NCI-H345 treated with DMSO at 0.1 percent for 48 hours (cell line): Measurements from ENCODE around the gene ESRP2.

Source experiments
- DNase-seq: peaks from one replicate; lab custom pipeline; 2025; ENCODE audit not compliant: unreplicated experiment; lab: John Stamatoyannopoulos, UW

The ESRP2 gene

DNA sequence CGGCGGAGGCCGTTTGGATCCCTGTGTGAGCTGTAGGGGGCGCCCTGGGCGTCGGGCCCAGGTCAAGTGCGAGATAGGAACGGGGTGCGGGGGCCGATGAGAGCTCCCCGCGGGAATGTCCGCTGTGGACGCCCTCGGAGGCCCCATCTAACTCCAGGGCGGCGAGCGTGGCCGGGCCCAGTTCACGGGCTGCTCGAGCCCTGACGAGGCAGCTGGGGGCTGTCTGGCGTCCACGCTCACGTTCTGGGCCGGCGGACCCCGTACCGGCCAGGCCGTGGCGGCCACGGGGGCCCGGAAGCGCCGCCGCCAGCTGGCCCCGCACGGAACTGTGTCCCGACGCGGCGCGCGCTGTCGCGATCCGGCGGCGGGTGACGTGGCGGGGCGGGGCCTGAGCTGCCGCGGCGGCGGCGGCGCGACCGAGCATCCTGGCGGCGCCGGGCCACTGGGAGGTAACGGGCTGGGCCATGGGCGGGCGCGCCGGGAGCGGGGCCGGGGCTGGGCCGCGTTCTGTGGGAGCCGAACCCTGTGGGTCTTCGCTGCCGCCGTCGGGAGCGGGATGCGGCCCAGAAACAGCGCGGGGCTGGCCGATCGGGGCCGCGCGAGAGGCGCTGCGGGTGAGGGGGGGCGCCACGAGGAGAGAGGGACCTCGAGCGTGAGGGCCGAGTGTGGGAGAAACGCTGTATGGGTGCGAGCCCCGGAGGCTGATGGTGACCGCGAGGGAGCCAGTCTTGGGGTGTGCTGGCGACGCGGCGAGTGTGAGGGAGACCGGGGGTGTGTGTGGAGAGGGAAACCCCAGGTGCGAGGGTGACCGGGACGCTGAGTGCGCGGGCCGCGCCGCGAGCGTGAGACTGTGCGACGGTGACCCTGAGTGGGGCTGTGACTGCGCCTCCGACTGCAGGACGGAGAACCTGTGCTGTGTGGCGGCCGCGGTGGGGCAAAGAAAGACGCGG is 28.5 kb upstream of the ESRP2 start, which contains the start of gene SLC7A6:
TSS of gene SLC7A6 (plus strand) at position 399 of the 950 bp plus-strand sequence. CDS start 10,201 bp downstream, outside the sequence.
- DNase-seq = no peak

DNA sequence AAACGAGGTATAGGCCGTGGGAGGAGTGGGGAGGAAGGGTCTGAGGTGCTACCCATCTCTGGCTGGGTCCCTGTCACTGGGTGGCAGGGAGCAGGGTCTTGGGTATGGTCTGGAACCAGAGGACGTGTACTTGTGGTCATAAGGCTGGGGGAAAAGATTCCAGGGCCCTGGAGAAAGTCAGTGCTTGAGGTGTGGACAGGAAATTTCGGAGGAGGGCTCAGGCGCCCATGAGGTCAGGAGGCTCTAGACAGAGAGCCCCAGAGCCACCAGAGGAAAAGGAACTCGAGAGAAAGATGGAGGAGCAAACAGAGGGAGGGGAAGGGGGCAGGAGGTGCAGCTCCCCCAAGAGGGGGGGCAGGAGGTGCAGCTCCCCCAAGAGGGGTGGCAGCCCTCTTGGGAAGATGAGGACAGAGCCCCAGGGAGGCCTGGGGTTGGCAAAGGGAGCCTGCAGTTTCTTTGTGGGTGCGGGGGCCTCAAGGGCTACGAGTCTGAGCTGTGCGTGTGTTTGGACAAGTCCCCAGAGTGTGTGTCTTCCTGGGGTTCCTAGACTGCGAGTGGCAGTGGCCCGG is 27.7 kb upstream of the ESRP2 start:
- no peak for DNase-seq

DNA sequence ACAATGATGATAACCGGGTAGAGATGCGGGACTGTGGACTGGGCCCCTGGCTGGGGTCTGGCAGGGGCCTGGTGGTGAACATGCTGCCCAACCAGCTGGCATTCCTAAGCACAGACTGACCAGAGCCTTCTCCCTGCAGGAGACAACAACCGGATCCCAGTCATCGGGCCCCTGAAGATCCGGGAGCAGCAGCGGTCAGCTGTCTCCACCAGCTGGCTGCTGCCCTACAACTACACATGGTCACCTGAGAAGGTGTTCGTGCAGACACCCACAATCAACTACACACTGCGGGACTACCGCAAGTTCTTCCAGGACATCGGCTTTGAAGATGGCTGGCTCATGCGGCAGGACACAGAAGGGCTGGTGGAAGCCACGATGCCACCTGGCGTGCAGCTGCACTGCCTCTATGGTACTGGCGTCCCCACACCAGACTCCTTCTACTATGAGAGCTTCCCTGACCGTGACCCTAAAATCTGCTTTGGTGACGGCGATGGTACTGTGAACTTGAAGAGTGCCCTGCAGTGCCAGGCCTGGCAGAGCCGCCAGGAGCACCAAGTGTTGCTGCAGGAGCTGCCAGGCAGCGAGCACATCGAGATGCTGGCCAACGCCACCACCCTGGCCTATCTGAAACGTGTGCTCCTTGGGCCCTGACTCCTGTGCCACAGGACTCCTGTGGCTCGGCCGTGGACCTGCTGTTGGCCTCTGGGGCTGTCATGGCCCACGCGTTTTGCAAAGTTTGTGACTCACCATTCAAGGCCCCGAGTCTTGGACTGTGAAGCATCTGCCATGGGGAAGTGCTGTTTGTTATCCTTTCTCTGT is 23.3 kb upstream of the ESRP2 start:
- no peak for DNase-seq

DNA sequence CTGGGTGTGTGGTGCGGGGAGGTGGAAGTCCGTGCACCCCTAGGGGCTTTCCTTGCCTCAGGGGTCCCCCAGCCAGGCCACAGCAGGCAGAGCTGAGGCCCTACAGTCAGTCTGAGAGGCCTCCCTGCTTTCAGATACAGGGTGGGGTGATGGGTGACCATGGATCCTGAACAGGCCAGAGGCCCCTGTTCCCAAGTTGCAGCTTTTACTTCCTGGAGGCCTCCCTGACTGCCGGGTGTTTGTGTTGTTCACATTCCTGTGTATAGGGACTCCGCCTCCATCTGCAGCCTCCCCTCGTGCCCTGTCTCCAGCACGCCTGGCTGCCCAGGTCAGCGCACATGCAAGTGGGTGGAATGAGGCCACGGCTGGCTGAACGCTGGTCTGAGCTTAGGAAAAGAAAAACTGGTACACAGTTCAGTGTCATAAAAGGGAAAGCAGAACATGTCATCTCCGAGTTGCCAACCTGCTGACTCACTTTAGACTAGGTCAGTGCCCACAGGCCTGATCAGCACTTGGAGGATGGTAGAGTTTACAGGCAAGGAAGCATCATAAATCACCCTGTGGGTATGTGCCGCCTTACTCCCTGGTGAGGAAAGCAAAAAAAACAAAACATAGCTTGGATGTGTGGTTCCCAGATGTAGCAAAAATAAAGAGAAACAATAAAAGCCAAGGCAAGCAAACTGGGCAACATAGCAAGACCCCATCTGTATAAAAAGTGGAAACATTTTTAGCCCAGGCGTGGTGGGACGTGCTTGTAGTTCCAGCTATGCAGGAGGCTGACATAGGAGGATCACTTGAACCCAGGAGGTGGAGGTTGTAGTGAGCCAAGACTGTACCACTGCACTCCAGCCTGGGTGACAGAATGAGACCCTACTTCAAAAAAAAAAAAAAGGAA is 22.2 kb upstream of the ESRP2 start:
- DNase-seq = no peak

DNA sequence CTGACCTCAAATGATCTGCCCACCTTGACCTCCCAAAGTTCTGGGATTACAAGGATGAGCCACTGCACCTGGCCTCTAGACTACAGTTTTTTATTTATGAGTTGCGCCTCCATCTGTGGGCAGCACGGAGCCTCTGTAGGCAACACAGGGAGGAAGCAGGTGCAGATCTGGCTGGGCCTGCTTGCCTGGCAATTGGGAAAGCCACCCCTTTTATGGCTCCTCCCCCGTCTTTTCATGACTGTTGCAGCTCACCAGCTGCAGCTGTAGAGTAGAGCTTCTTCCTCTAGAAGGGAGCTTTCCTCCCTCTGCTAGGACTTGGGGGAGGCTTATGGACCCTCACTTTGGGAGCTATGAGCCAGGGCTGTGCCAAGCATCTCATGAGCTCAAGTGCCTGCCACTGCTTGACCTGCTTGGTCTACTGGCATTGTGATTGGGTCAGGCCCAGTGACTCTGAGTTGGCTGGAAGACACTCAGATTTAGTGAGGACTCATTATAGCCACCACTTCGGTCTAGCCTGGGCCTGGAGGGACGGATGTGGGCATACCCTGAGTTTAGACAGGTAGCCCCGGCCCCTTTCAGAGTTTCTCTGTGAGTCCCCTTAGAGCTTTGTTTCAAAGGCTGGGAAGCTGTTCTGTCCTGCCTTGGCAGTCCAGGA is 21.5 kb upstream of the ESRP2 start:
- no peak for DNase-seq

DNA sequence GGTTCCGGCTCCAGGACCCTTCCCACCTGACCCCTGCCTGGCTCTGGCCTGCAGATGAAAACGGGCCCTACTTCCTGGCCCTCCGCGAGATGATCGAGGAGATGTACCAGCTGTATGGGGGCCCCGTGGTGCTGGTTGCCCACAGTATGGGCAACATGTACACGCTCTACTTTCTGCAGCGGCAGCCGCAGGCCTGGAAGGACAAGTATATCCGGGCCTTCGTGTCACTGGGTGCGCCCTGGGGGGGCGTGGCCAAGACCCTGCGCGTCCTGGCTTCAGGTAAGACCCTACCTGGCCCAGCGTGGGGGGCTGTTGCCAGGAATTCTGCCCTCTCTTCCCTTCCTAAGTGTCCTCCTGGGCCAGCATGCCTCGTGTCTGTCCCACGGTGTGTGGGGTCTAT is 19.8 kb upstream of the ESRP2 start:
- DNase-seq = no peak

DNA sequence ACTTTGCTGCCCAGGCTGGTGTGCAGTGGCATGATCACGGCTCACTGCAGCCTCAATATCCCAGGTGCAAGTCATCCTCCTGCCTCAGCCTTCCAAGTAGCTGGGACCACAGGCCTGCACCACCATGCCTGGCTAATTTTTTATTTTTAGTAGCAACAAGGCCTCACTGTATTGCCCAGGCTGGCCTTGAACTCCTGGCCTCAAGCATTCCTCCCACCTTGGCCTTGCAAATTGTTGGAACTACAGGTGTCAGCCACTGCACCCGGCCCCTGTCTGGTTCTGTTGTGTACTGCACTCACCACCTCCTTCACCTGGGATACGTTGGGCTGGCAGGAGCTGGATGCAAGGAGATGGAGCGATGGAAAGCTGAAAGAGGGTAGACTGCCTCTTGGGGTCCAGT is 17.8 kb upstream of the ESRP2 start:
- DNase-seq = no peak

DNA sequence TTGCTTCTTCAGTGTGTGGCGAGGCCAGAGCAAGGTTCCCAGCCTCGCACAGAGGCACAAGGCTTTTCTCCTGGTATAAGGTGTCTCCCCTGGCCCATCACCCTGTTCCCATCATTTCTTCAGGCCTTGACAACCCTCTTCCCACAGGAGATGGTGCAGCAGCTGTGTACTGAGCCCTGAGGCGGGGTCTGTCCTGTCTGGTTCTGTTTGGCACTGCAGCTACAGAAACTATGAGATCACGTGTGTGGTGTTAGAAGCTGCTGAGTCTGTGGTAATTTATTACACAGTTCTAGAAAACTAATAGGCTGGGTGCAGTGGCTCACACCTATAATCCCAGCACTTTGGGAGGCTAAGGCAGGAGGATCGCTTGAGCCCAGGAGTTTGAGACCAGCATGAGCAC is 16.5 kb upstream of the ESRP2 start:
- no peak for DNase-seq

DNA sequence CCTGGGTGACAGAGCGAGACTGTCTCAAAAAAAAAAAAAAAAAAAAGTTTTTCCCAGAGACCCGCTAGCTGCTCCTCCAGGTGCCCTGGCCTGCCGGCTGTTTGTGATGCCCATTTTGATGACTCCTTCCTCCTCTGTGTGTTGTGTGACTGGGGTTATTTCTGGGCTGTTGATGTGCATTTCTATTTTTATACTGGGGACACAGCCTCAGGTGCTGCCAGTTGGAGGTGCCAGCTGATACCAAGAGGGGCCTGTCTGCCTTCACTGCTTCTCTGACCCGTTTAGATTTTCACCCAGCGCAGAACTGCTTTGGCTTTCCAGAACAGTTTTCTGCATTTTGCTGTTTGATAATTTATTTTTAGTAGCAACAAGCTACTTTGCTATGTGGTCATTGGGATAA is 15.9 kb upstream of the ESRP2 start:
- DNase-seq = no peak

DNA sequence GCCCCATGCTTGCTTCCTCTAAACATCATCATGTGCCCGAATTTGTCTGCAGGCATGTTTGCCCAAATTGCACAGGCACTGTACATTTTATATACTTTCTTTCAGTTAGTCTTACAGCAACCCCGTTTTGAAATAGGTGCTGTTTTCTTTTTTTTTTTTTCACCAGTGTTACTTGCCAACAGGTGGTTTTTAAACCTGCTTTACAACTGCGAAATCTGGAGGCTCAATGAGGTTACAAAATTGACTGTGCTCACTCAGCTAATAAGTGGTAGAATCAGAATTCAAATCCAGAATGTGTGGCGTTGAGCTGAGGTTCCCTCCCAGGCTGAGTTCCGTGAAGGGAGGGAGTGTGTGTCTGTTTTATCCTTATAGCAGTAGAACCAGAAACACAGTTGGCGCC is 15.0 kb upstream of the ESRP2 start:
- no peak for DNase-seq

DNA sequence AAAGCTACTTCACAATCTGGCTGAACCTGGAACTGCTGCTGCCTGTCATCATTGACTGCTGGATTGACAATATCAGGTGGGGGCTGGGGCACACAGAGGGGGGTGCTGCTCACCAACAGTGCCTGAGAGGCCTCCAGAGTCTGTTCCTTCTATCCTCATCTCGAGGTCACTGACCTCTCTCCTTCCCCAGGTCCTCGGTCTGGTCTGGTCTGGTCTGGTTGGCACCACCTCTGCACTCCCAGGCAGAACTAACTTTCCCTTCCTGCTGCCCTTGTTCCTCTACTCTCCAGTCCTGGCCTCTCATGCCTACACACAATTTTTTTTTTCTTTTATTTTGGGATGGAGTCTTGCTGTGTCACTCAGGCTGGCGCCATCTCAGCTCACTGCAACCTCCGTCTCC is 13.4 kb upstream of the ESRP2 start:
- no peak for DNase-seq

DNA sequence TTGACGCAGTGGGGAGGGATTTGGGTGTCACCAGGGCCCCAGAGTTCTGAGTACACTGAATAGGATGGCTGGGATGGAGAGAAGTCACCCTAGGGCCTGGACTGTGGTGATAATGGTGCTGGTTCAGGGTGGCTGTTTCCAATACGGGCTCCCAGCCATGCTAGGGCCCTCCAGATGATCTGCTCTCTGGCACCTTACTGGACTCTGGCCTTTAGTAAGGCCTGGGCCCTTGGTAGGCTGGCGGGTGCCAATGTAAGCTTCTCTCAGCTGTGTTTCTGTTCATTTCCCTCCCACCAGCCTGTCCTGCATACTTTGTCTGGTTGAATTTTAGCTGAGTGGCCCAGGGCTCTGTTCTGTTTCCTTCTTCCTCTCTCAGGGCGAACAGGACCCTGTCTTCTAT is 12.0 kb upstream of the ESRP2 start:
- DNase-seq = no peak

DNA sequence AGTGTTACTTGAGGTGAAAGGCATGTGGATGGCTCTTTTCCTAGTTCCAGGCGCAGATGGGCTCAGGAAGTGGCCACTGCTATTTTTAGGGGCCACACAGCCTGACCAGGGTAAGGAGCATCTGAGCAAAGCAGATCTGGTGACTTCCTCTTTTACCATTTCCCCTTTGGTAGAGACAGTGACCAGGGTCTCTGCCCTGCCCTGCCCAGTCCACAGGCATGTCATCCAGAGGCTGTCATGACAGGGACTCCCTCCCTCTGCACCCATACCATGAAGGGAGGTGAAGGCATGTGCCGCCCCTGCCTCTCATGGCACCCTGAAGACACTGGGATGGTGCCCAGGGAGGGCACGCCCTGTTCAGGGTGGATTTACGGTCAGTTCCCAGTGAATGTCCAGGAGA is 11.5 kb upstream of the ESRP2 start:
- no peak for DNase-seq

DNA sequence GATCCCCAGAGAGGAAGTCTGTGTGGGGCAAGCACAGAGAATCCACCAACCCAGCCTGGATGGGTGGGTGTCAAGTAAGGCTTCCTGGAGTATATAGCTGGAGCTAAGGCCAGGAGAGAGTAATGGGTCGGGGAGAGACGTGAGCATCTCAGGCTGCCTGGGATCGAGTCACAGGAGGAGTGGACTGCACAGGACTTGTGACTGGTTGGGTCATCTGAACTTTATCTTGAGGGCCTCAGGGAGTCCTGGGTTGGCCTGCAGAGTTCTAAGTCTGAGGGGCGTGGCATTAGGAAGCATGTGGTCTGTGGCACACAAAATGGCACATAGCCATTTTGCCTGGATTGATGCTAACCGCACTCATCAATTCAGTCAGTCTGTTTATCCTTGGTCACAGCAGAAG is 10.7 kb upstream of the ESRP2 start:
- DNase-seq = no peak

DNA sequence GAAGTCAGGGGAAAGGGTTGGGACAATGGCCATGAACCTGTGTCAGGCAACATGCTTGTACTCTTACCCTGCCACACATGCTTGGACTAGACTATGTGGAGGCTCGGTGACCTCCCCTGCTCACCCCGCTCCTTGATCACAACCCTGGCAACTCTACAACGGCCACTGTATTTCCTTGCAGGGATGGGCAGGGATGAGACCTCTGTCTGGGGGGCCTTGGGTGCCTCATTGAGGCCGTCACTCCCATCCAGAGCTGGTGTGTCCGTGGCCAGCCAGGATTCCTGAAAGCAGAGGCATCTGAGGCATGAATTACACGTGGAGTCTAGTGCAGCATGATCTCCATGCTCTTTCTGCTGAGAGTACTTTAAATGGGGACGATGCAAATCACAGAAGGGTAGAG is 10.2 kb upstream of the ESRP2 start:
- DNase-seq = no peak

DNA sequence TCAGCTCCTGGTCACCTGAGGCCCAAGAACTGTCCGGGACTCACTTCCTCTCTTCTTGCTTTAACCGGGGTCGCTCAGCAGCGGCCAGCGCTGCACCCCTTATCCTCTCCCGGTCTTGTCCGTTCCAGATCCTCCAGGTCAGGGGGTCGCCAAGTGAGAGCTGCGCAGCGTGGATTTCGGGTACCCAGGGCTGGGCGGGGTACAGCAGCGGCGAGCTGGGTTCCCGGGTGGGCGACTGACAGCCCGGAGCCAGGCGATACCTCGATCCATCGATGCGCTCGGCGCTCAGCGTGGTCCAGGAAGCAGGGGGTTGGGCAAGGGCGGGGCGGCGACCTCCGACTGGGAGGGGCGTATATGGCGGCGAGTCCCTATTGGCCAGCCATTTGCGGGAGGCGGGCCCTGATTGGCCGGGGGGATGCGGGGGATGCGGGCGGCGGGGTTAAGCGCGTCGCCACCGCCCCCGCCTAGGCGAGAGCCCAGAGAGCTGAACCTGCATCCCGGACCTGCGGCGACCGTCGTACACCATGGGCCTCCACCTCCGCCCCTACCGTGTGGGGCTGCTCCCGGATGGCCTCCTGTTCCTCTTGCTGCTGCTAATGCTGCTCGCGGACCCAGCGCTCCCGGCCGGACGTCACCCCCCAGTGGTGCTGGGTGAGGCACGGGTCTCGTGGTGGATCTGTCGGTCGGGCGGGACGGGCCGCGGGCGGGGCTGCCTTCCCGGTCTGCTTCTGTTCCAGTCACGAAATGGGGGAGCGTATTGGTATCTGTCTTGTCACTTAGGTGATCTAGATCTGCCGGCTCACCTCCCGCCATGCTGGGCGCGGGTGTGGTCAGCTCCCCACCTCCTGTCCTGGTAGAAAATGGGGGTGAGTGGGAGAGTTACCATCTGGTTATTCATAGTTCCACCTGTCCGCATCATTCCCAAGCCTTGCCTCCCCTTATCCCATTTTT is 9.3 kb upstream of the ESRP2 start, which contains the start of gene PLA2G15:
TSS of gene PLA2G15 (plus strand) at position 471 of the 951 bp plus-strand sequence. CDS start at position 525, 54 bp downstream.
- peak; percentile 57 for DNase-seq

DNA sequence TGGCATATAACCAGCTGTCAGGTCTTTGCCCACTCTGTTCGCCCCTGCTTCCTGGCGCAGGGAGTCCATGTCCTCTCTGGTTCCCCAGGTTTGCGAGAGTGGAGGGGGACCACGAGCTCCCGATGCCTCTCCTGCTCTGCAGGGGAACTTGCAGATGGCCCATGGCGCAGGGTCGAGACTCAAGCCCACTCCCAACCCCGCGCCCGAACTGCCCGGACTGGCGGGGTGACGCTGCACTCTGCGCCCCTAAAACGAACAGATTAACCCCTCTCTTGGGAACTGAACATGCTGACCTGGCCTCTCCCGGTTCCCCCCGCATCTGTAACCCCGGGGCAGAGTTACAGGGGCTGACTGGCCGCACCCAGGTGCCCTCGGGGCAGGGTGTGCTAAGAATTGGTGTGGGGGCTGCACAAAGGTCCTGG is 8.6 kb upstream of the ESRP2 start:
- DNase-seq = no peak

DNA sequence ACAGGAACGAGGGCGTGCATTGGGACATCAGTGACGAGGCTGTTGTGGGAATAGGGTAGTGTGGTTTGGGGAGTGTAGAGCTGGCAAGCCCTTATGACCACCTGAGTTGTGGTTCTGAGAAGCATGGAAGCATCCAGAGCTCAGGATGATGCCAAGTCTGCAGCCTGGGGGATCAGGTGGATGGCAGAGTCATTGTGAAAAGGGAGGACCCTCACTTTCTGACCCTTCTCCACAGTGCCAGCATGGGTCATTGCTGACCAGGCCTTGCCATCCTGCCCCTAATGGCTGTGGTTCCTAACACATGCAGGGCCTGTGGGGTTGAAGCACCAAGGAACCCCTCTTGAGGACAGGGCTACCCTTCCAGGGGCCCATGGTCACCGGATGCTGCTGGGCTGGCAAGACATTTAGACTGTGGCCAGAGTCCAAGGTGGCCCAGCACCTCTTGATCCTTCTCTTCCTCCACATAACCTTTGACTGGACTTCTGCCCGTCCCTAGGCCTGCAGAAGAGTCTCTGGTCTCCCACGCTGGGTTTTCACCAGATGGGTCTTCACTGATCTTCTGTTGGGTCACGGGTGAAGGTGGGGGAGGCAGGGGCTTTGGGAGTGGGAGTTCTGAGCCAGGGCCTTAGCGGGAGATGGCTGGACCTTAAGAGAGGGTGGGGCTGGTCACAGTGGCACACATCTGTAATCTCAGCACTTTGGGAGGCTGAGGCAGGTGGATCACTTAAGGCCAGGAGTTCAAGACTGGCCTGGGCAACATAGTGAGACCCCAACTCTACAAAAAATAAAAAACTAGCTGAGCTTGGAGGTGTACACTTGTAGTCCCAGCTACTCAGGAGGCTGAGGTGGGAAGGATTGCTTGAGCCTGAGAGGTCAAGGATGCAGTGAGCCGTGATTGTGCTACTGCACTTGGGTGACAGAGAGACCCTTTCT is 7.3 kb upstream of the ESRP2 start:
- DNase-seq = no peak
